Muscle layer of colon (tissue), 2 donors: ENCODE measurements around the gene CPNE7.
"Not testable (repeated sequence)": the region's sequence is repeated elsewhere in the genome, so short reads cannot be mapped to it uniquely, and the experiment has no call there.

Experiments
- H3K27ac ChIP-seq: one replicate; pipeline ENCODE4 v1.7.0; 2013; ENCODE audit warnings: low read depth, mild to moderate bottlenecking, low read length, moderate library complexity
- H3K27me3 ChIP-seq, 2 donors: one replicate each; pipeline ENCODE4 v1.7.0; 2013; ENCODE audit warnings: low read length in 2 of 2, mild to moderate bottlenecking in 2 of 2; ENCODE audit not compliant: insufficient read depth in 2 of 2, control insufficient read depth in 1 of 2
- H3K36me3 ChIP-seq: one replicate; pipeline ENCODE4 v1.7.0; 2013; ENCODE audit warnings: mild to moderate bottlenecking, low read length; ENCODE audit not compliant: insufficient read depth
- H3K4me1 ChIP-seq: one replicate; pipeline ENCODE4 v1.7.0; 2013; ENCODE audit warnings: mild to moderate bottlenecking, low read length; ENCODE audit not compliant: insufficient read depth
- H3K4me3 ChIP-seq, 2 donors: one replicate each; pipeline ENCODE4 v1.7.0; 2013; ENCODE audit warnings: low read length in 2 of 2, low read depth in 1 of 2, mild to moderate bottlenecking in 1 of 2, moderate library complexity in 1 of 2
- H3K9ac ChIP-seq: one replicate; pipeline ENCODE4 v1.7.0; 2013; ENCODE audit warnings: low read length
- H3K9me3 ChIP-seq: one replicate; pipeline ENCODE4 v1.7.0; 2013; ENCODE audit warnings: mild to moderate bottlenecking, low read length
- donor health status: abdominal sarcoma.
- donor health status: Adenocarcinoma of cecum.

The CPNE7 gene

DNA sequence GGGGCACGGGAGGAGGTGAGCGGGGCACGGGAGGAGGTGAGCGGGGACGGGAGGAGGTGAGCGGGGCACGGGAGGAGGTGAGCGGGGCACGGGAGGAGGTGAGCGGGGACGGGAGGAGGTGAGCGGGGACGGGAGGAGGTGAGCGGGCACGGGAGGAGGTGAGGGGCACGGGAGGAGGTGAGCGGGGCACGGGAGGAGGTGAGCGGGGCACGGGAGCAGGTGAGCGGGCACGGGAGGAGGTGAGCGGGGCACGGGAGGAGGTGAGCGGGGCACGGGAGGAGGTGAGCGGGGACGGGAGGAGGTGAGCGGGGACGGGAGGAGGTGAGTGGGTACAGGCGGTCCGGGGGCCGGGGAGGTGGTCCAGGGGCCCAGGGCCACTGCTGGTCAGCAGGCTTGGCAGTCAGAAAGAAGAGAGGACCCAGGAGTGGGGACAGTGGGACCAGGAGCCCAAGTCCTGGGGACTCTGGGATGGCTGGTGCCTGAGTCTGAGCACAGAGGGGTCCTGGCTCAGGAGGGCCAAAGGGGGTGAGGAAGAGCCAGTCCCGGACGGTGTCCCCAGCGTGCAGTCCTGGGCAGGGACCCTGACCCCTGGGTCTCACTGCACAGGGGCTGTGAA is 4.5 kb upstream of the CPNE7 start:
- H3K9me3 ChIP-seq, H3K4me1 ChIP-seq, H3K9ac ChIP-seq, H3K27ac ChIP-seq, H3K4me3 ChIP-seq, H3K36me3 ChIP-seq: not testable (repeated sequence)
- peaks cover 18 to 54% of the 10 kb centered on the region in 2 donors for H3K27me3 ChIP-seq

DNA sequence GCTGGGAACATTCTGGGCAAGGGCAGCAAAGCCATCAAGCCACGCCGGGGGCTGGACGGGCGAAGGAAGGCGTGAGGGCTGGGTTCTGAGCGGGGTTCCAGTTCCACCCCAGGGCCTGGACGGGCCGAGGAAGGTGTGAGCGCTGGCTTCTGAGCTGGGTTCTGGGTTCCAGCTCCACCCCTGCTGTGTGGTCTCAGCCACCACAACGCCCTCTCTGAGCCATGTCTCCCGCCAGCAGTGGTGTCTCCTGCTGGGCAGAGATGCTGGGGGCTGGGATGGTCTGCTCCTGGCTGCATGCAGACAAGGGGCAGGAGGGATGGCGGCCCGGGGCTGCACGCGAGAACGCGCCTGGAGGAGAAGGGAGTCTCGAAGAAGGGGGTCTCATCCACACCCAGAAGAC is 3.9 kb upstream of the CPNE7 start:
- Histone ChIP-seq H3K36me3 (no peaks in the 10 kb centered on the region), H3K4me1 (no peaks in the 10 kb centered on the region), H3K9me3 (no peaks in the 10 kb centered on the region), H3K27ac (no peak overlapping the region), H3K27me3 (peaks cover 18 to 60% of the 10 kb centered on the region in 2 donors), H3K9ac (no peak overlapping the region), H3K4me3 (no peak overlapping the region)

GRCh38 chr16:89572073-89572484 is 3.5 kb upstream of the CPNE7 start:
- Histone ChIP-seq H3K9ac (no peak overlapping the region), H3K36me3 (no peaks in the 10 kb centered on the region), H3K9me3 (no peaks in the 10 kb centered on the region), H3K27ac (no peak overlapping the region), H3K27me3 (peaks cover 18 to 64% of the 10 kb centered on the region in 2 donors), H3K4me3 (no peak overlapping the region), H3K4me1 (no peaks in the 10 kb centered on the region)

DNA sequence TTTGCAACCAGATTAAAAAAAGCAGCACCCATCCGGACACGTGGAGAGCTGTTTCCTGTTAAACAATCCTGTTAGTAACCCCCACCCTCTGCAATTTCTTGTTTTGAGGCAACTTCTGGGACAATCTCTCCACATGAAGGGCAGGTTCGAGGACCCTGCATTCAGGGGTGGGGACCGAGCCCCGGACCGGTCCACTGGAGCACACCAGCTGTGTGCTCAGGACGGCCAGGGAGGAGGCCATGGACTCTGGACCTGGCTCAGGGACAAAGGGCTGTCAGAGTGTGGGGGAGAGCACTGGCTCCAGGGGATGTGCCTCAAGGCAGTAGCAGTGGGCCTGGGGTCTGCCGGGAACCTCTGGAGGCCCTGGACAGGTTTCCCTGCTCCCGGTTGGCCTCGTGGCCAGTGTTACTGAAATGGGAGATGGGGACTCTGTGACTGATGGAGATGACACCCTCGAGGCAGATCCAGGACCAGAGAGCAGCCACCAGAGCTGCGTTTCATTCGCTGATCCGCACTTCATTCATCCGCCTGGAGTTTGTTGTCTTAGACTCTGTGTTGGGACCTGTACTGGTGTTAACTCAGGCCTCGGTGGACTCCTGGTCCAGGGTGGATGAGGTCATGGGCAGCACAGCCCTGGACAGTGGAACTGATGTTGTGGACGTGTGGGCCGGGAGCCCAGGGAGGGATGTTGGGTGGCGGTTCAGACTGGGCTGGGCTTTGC is 2.9 kb upstream of the CPNE7 start:
- Histone ChIP-seq H3K9ac (no peak overlapping the region), H3K27ac (no peak overlapping the region), H3K27me3 (peaks cover 18 to 70% of the 10 kb centered on the region in 2 donors), H3K36me3 (no peaks in the 10 kb centered on the region), H3K4me3 (no peak overlapping the region), H3K4me1 (no peaks in the 10 kb centered on the region), H3K9me3 (no peaks in the 10 kb centered on the region)

GRCh38 chr16:89573826-89574680 is 1.5 kb upstream of the CPNE7 start:
- H3K27ac ChIP-seq: no peak overlapping the region
- peaks cover 18 to 72% of the 10 kb centered on the region in 2 donors for H3K27me3 ChIP-seq
- H3K9ac ChIP-seq: no peak overlapping the region
- H3K36me3 ChIP-seq: no peaks in the 10 kb centered on the region
- H3K9me3 ChIP-seq: no peaks in the 10 kb centered on the region
- H3K4me3 ChIP-seq: no peak overlapping the region
- H3K4me1 ChIP-seq: no peaks in the 10 kb centered on the region

GRCh38 chr16:89574681-89575246 is 794 bp upstream of the CPNE7 start:
- H3K9me3 ChIP-seq: no peaks in the 10 kb centered on the region
- no peaks in the 10 kb centered on the region for H3K4me1 ChIP-seq
- no peaks in the 10 kb centered on the region for H3K36me3 ChIP-seq
- peaks cover 18 to 68% of the 10 kb centered on the region in 2 donors for H3K27me3 ChIP-seq
- no peak overlapping the region for H3K9ac ChIP-seq
- no peak overlapping the region for H3K27ac ChIP-seq
- H3K4me3 ChIP-seq: no peak overlapping the region

DNA sequence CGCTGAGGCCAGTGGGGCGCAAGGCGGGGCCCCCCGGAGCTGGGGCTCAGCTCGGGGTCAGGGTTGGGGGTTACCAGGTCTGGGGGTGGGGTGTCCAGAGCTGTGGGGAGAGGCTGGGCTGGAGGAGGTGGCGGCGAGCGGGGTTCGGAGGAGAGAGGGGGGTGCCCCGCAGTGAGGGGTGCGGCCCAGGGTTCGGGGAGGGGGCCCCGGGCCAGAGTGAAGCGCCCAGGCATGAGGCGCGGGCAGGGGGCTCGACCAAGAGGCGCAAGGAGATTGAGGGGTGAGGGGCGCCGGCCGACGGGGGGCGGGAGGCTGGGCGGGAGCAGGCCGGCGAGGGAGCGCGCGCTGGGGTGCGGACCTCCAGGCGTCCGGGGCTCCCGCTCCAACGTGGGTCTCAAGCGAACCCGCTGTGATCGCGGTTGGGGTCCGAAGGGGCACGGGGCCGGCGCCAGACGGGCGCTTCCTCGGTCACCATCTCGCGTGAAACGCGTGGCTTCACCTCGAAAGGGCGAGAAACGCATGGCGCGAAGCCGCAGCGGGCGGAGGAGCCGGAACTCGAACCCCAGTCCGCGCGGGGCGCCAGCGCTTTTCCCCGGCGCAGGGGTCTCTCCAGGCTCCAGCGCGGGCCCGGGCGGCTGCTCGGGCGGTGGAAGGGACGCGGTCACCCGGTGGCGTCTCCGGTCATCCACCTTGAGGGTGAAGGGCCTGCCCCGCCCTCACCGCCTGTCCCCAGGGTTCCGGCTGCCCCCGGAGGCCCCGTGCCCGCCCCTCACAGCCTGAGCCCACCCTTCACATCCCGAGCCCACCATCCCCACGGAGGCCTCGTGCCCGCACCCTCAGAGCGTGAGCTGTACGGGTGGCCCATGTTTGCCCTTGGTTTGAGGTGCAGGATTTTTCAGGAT is 846 bp downstream of the CPNE7 start:
- no peak overlapping the region for H3K27ac ChIP-seq
- H3K4me1 ChIP-seq: no peaks in the 10 kb centered on the region
- H3K4me3 ChIP-seq: no peak overlapping the region
- H3K36me3 ChIP-seq: no peaks in the 10 kb centered on the region
- H3K9ac ChIP-seq: no peak overlapping the region
- peaks cover 18 to 55% of the 10 kb centered on the region in 2 donors for H3K27me3 ChIP-seq
- H3K9me3 ChIP-seq: no peaks in the 10 kb centered on the region

GRCh38 chr16:89577055-89577759 is 1.6 kb downstream of the CPNE7 start:
- Histone ChIP-seq H3K27ac (no peak overlapping the region), H3K4me3 (no peak overlapping the region), H3K9ac (no peak overlapping the region), H3K27me3 (peaks cover 18 to 50% of the 10 kb centered on the region in 2 donors), H3K36me3 (no peaks in the 10 kb centered on the region), H3K4me1 (no peaks in the 10 kb centered on the region), H3K9me3 (no peaks in the 10 kb centered on the region)

DNA sequence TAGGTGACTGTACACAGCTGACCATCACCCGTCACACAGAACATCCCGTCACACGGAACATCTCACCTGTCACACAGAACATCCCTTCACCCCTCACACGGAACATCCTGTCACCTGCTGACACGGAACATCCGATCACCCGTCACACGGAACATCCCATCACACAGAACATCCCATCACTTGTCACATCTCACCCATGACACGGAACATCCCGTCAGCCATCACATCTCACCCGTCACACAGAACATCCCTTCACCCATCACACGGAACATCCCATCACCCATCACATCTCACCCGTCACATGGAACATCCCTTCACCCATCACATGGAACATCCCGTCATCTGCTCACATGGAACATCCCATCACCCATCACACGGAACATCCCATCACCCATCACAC is 3.8 kb downstream of the CPNE7 start:
- no peaks in the 10 kb centered on the region for H3K9me3 ChIP-seq
- H3K4me1 ChIP-seq: no peaks in the 10 kb centered on the region
- H3K27me3 ChIP-seq: peaks cover 3 to 33% of the 10 kb centered on the region in 2 donors
- no peaks in the 10 kb centered on the region for H3K36me3 ChIP-seq
- no peak overlapping the region for H3K27ac ChIP-seq
- H3K4me3 ChIP-seq: no peak overlapping the region
- no peak overlapping the region for H3K9ac ChIP-seq

DNA sequence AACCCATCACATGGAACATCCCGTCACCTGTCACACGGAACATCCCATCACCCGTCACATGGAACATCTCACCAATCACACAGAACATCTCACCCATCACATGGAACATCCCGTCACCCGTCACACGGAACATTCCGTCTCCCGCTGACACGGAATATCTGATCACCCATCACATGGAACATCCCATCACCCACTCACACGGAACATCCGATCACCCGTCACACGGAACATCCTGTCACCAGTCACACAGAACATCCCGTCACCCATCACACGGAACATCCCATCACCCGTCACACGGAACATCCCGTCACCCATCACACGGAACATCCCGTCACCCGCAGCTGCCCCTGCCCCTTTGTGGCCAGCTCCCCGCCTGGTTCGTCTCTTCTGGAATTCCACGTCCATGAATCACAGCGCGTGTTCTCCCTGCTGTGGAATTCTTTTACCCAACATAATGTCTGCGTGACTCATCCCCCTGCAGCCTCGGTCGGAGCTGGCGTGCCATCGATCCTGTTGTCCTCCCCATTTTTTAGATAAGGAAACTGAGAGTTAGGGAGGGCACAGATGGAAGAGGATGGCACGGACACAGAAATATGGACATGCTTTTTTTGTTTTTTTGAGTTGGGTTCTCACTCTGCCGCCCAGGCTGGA is 5.6 kb downstream of the CPNE7 start:
- H3K27me3 ChIP-seq: peaks cover 0 to 18% of the 10 kb centered on the region in 2 donors
- H3K27ac ChIP-seq: no peak overlapping the region
- no peaks in the 10 kb centered on the region for H3K36me3 ChIP-seq
- H3K9me3 ChIP-seq: no peaks in the 10 kb centered on the region
- no peak overlapping the region for H3K9ac ChIP-seq
- no peak overlapping the region for H3K4me3 ChIP-seq
- no peaks in the 10 kb centered on the region for H3K4me1 ChIP-seq
